ENCODE data around the gene NDUFS8. TPM values are rescaled to one million over a fixed set of nuclear protein-coding genes. Genes with fewer than 3 reads are reported as not detected.

NDUFS8 gene
- total RNA-seq, 1 donor, result 66.1 TPM

- no peak for TF ChIP-seq CTCF (IDR thresholded peaks at IDR 0.05; ENCODE audit: insufficient read depth, low read length)
- DNase-seq (ENCODE audit: low read depth), result no peak
- no peak overlapping the region for H3K4me3 ChIP-seq (ENCODE audit: low read depth, low read length)
Measured at GRCh38 chr11:67996051-67996450, 34.4 kb upstream of the NDUFS8 start.

GRCh38 chr11:67996622-67997474 is 33.6 kb upstream of the NDUFS8 start:
- no peak for DNase-seq (ENCODE audit: low read depth)
- H3K4me3 ChIP-seq (ENCODE audit: low read depth, low read length), result no peak overlapping the region
- no peak for TF ChIP-seq CTCF (IDR thresholded peaks at IDR 0.05; ENCODE audit: insufficient read depth, low read length)

- no peak overlapping the region for H3K4me3 ChIP-seq (ENCODE audit: low read depth, low read length)
- no peak for TF ChIP-seq CTCF (IDR thresholded peaks at IDR 0.05; ENCODE audit: insufficient read depth, low read length)
Measured at GRCh38 chr11:67997475-67997921, 33.0 kb upstream of the NDUFS8 start.

GRCh38 chr11:67998150-67999045 is 32.1 kb upstream of the NDUFS8 start:
- DNase-seq (ENCODE audit: low read depth), result no peak
- TF ChIP-seq CTCF (IDR thresholded peaks at IDR 0.05; ENCODE audit: insufficient read depth, low read length), result no peak
- no peak overlapping the region for H3K4me3 ChIP-seq (ENCODE audit: low read depth, low read length)

More at GRCh38 chr11:67997475-67997921, 33.0 kb upstream of the NDUFS8 start:
- DNase-seq (ENCODE audit: low read depth), result no peak

GRCh38 chr11:67999201-67999629 is 31.3 kb upstream of the NDUFS8 start:
- H3K4me3 ChIP-seq (ENCODE audit: low read depth, low read length), result no peak overlapping the region
- no peak for TF ChIP-seq CTCF (IDR thresholded peaks at IDR 0.05; ENCODE audit: insufficient read depth, low read length)
- no peak for DNase-seq (ENCODE audit: low read depth)

GRCh38 chr11:67999704-68000103 is 30.8 kb upstream of the NDUFS8 start:
- no peak overlapping the region for H3K4me3 ChIP-seq (ENCODE audit: low read depth, low read length)
- TF ChIP-seq CTCF (IDR thresholded peaks at IDR 0.05; ENCODE audit: insufficient read depth, low read length), result no peak
- no peak for DNase-seq (ENCODE audit: low read depth)

Data from fibroblast of the aortic adventitia (primary cell).